B cell (primary cell): ENCODE results near the gene OR8K3.

Source experiments
- EZH2 ChIP-seq: IDR thresholded peaks from 2 replicates; pipeline ENCODE4 v1.6.1; 2012; ENCODE audit warnings: borderline replicate concordance, low read depth, mild to moderate bottlenecking, moderate library complexity, low read length; ENCODE audit not compliant: insufficient read depth, poor library complexity, severe bottlenecking
- TF ChIP-seq, protein P1 (sequence below): fragments of 200-600 bp; IDR thresholded peaks from one replicate; pipeline ENCODE4 v1.8.0; 2022; ENCODE audit warnings: antibody characterized with exemption, mild to moderate bottlenecking

DNA sequence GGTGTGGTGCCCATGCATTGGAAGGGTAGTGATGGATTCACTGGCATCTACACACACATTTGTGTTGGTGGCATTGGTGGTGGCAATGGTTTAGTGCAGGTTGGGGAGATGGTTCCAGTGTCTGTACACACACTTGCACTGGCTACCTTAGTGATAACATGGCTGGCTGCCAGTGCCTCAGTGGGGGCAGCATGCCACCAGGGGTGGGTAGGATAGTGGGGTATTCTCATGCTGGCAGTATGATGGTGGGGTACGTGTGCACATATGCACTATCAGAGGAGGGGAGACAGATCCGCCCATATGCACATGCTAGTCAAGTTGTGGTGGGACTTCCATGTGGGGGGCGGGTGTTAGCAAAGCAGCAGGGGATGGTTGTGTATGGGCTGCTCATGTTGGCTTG is 7.1 kb upstream of the OR8K3 start:
- TF ChIP-seq, protein P1, sequence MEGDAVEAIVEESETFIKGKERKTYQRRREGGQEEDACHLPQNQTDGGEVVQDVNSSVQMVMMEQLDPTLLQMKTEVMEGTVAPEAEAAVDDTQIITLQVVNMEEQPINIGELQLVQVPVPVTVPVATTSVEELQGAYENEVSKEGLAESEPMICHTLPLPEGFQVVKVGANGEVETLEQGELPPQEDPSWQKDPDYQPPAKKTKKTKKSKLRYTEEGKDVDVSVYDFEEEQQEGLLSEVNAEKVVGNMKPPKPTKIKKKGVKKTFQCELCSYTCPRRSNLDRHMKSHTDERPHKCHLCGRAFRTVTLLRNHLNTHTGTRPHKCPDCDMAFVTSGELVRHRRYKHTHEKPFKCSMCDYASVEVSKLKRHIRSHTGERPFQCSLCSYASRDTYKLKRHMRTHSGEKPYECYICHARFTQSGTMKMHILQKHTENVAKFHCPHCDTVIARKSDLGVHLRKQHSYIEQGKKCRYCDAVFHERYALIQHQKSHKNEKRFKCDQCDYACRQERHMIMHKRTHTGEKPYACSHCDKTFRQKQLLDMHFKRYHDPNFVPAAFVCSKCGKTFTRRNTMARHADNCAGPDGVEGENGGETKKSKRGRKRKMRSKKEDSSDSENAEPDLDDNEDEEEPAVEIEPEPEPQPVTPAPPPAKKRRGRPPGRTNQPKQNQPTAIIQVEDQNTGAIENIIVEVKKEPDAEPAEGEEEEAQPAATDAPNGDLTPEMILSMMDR: no peak
- TF ChIP-seq EZH2: no peak
